Forelimb muscle (tissue), 1 donor: Measurements from ENCODE around the gene NEUROG2. TPM values are rescaled to one million over a fixed set of nuclear protein-coding genes. Genes with fewer than 3 reads are reported as not detected.
"Not testable (repeated sequence)": the region's sequence is repeated elsewhere in the genome, so short reads cannot be mapped to it uniquely, and the experiment has no call there.

ENCODE experiments used
- DNase-seq: peaks from one replicate; pipeline ENCODE4 v3.0.0-alpha.2; 2013; ENCODE audit warnings: low read depth
- polyA plus RNA-seq: library from polyadenylated mRNA; unstranded; fragments of 120-200 nt; gene quantifications from one replicate; pipeline ENCODE4 v1.2.1, GENCODE V29; 2013; ENCODE audit not compliant: insufficient read length

NEUROG2 gene
- polyA plus RNA-seq = 0.08 TPM

DNA sequence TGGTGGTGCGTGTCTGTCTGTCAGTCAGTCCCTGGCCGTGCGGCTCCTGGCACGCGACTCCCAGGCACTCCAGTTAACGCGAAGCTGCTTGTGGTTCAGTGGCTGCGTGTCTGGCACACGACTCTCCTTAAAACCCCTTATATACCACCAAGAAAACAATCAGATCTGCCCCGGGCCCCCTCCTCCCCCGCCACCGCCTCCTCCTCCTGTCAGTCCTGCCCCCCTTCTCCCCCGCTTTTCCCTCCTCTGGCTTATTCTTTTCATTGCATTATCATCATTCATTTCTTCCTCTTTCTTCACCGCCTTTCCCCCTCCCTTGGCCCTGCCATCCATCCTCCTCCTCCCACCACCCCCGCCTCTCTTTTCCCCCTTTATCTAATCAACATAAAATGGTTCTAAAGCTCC lies at the start of gene NEUROG2:
NEUROG2 (minus strand) TSS at position 115 of the 405 bp plus-strand sequence. CDS start 705 bp downstream, outside the sequence.
- no peak for DNase-seq

DNA sequence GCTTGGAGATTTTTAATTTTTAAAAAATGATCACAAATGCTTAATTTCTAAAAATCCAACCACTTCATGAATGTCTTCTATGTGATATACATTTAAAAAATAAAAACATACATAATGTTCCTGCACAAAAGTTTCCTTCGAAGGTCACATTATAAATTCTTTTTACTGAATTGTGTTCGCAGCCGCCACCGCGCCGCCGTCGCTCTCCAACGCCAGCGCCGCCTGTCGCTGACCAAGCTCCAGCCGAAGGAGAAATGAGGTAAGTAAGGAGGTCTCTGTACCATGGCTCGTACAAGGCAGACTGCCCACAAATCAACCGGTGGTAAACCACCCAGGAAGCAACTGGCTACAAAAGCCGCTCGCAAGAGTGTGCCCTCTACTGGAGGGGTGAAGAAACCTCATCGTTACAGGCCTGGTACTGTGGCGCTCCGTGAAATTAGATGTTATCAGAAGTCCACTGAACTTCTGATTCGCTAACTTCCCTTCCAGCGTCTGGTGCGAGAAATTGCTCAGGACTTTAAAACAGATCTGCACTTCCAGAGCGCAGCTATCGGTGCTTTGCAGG lies 48.8 kb upstream of the NEUROG2 start:
- DNase-seq = no peak

DNA sequence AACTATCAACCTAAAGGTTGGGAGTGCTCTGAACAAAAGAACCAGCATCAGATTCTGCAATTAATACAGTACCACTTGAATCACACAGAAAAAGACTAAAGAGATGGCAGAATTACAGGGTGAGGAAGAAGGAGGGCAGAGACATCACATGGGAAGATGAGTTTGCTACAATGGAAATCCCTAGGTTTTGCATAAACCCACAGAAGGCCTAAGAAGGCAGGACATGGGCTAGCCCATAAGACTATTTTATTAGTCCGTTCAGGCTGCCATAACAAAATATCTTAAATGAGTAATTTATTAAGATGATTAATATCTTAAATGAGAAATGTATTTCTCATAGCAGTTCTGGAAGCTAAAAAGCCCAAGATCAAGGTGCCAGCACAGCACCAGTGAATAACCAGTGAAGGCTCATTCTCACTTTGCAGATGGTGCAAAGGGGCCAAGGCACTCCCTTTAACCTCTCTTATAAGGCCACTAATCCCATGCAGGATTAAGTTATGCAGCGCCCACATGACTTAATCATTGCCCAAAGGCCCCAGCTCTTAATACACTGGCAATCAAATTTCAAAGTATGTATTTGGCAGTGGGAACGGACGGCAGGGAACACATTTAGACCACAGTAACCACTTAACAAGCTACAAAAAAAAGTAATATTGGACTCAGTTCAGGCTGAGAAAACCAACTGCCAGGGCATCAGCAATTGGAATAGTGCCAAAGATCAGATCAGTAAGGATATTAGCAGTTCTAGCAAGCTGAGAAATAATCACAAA lies 47.6 kb upstream of the NEUROG2 start:
- no peak for DNase-seq

DNA sequence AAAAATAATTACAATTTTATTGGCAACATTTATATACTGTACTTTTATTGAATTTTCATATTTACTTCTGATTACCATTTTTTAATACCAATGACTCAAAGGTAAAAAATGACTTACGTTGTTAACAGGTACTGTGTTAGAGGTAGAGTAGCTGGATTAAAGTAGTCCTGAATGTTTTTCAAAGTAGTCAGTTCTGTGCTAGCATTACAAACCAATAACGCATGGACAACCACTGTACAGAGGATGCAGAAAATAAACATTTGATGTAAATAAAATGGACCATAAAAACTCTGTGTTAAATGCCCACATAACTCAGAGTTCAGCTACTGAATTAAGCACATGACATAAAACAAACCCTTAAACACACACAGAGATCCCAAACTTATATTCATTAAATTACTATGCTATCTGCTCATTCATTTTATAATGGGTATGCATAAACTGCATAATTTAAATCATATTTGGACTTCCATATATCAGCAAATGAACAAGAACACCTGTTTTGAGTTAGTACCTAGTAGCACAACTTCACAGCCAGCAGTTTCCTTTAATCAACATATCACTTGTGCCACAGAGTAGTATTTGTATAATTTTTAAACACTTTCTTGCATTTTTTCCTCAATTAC lies 46.4 kb upstream of the NEUROG2 start:
- no peak for DNase-seq

DNA sequence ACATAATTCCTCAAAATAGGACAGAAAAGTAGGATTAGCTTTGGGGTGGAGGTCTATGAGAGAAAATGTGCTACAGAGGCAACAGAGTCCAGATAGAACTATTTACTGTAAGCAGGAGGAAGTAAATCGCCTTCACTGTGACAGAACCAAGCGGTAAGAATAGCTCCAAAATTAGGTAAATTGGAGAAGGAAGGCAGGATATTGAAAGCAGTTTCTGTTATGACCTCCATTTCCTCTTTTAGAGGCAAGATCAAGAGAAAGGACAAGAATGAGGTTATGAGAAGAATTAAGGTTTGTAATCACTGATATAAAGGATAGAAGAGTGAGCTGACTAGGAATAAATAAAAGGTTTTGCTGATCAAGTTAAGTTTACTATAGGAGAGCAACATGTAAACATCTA lies 44.1 kb upstream of the NEUROG2 start:
- DNase-seq = no peak

DNA sequence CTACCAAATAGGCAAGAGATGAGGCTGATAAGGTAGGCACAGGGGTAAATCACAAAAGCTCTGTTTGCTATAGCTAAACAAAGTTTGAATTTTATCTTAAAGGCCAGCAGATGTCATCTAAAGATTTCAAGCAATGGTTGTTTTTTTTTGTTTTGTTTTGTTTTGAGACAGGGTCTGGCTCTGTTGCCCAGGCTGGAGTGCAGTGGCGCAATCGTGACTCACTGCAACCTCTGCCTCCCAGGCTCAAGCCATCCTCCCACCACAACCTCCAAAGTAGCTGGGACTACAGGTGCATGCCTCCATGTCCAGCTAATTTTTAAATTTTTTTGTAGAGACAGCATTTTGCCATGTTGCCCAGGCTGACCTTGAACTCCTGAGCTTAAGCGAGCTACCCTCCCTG lies 43.1 kb upstream of the NEUROG2 start:
- DNase-seq = no peak

DNA sequence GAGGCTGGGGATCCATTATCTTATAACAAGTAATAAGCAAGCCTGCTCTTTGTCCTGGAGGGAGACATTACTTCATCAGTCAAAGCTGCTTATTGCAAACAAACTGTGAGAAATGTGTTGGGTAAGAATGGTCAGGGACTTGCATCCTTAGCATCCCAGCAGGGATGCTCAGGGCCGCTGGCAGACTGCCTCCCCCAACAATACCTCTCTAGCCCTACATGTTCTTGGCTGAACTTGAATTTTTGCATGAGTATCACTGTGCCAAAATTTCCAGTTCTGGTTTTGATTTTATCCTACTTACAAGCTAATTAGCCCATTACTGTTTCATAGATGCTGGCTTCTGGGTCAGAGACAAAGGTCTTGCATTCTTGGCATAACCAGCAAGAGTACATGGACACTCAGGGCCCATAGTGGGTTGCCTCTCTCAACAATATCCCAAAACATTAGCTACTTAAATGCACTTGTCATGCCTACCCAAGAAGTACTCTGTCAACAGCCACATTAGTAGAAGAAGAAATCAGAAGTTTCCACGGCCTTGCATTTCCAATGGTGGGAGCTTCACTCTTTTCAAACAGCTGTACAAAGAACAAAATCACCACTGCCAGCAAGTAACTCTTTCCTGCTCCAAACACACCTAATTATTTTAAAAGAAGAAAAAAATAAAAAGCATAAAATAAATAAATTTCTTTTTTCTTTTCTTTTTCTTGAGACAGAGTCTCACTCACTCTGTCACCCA lies 41.9 kb upstream of the NEUROG2 start:
- DNase-seq = no peak

DNA sequence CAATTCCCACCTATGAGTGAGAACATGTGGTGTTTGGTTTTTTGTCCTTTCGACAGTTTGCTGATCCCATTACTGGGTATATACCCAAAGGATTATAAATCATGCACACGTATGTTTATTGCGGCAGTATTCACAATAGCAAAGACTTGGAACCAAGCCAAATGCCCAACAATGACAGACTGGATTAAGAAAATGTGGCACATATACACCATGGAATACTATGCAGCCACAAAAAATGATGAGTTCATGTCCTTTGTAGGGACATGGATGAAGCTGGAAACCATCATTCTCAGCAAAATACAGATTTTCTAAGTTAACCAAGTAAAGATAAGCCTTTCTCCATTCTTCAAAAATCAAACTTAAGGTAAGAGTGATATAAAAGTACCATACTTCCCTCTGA lies 38.3 kb upstream of the NEUROG2 start:
- not testable (repeated sequence) for DNase-seq

DNA sequence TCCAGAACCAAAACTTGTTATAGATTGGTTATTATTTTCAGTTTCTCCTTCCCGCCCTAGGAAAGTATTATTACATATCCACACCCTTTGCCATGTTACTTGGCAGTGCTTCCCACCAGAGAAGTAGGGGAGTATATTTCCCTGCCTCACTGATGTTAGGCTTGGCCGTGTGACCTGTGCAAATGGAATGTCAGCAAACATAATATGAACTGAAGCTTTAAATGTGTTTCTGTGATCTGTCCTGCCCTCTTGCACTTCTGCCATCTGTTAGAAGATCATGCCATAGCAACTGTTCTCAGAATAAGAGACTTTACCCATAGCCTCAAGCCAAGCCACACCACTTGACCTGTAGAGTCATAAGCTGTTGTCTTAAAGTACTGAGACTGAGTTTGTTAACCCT lies 36.7 kb upstream of the NEUROG2 start:
- DNase-seq = no peak

DNA sequence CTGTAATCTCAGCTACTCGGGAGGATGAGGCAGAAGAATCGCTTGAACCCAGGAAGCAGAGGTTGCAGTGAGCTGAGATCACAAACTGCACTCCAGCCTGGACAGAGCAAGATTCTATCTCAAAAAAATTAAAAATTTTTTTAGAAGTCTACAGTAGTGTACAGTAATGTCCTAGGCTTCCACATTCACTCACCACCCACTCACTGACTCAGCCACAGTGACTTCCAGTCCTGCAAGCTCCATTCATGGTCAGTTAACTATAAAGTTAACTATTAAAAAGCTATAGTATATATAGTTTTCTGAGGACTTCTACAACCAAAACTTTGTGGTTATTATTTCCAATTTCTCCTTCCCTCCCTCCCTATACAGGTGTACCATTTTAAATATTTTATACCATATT lies 34.7 kb upstream of the NEUROG2 start:
- no peak for DNase-seq

DNA sequence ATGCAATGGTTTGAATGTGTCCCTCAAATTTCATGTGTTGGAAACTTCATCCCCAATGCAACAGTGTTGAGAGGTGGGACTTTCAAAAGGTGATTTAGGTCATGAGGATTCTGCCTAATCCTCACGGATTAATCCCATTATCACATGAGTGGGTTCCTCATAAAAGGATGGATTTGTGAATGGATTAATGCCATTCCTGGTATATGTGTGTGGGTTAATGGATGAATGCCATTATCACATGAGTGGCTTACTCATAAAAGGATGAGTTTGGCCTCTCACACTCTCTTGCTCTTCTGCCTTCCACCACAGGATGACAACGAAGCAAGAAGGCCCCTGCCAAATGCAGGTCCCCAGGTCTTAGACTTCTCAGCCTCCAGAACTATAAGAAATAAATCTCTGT lies 30.5 kb upstream of the NEUROG2 start:
- no peak for DNase-seq

DNA sequence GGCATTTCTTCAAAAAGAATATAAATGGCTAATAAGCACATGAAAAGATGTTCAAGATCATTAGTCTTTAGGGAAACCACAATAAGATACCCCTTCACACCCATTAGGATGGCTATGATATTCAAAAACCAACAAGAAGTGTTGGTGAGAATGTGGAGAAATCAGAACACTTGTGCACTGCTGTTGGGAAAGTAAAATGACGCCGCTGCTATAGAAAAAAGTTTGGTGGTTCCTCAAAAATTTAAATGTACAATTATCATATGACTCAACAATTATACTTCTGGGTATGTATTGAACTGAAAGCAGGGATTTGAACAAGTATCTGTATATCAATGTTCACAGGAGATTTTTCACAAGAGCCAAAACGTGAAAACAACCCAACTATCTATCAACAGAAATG lies 29.4 kb upstream of the NEUROG2 start:
- DNase-seq = no peak

DNA sequence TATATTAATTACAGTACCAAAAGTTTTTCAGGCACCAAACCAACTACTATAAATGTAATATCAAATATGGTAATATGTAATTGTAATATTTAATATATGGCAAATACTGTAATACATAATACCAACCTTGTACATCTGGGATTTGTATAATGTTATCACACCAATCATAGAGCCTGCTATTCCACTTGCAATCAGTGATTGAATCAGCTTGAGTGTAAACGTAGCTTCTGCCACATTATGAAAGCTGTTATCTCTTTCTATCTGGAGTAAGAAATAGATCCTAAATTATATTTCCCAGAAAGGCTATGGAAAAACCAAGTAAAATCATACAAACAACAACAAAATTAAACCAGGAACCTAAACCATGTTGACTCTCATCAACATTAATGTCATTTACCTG lies 24.7 kb upstream of the NEUROG2 start:
- DNase-seq = no peak

DNA sequence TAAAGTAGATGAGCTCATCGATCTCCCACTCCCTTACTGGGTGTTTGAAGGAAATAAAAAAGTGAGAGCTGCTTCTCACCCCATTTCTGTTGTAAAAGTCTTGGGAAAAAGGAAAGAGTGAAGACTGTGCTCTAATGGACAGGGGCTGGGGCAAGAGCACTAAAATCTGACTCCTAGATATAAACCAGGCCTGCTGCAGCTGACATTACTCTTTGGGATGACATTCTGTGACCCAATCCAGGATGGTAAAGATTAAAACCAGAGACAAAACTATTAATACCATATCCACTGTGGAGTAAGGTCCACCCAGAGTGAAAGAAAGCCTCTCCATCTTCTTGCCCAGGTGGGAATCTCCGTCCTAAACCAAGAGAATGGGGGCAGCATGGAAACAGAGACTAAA lies 20.1 kb upstream of the NEUROG2 start:
- DNase-seq = no peak

DNA sequence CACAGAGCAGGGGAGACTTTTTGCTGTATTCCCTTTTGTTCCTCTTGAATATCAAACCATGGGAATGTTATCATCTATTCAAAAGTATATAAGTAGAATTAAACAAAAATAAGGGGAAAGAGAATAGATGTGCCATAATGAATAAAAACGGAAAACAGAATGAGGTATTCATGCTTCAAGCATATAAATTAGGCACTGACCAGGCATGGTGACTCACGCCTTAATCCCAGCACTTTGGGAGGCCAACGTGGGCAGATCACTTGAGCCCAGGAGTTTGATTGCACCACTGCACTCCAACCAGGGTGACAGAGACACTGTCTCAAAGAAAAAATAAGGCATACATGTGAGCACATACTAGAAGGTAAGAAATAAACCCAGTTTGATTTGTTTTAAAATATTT lies 16.3 kb upstream of the NEUROG2 start:
- DNase-seq = no peak

DNA sequence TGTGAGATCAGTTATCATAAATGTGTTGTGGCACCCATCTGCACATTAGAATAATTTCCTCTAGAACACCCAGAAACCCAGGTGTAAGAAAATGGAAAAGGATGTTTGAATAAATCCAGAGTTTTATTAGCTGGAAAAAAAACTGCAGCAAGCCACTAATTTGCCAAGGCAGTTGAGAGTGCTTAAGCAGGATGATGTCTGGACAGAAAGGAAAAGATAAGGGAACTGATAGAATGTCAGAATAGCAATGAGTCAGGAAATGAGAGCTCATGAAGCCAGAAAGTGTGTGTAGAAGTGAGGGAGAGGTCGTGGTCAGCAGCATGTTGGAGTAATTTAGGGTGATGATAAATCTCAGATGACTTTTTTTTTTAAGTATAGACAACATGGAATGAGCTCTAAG lies 15.2 kb upstream of the NEUROG2 start:
- no peak for DNase-seq

DNA sequence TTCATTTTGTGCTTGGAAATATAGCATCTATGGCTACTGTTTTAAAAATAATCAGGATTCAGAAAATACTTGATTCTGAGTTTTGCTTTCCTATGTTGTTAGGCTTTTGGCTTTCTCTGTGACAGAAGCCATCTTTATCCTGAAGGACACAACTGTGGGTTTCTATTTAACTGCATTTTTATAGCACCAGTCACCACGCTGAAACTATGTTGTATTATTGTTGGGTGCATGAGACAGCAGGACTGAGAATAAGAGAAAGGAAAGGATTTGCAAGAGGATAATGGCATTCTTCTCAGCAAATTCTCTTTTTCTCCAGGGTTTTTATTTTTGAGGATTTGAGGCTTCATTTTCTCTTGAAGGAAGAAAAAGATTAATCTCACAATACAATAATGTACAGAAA lies 10.1 kb upstream of the NEUROG2 start:
- no peak for DNase-seq

DNA sequence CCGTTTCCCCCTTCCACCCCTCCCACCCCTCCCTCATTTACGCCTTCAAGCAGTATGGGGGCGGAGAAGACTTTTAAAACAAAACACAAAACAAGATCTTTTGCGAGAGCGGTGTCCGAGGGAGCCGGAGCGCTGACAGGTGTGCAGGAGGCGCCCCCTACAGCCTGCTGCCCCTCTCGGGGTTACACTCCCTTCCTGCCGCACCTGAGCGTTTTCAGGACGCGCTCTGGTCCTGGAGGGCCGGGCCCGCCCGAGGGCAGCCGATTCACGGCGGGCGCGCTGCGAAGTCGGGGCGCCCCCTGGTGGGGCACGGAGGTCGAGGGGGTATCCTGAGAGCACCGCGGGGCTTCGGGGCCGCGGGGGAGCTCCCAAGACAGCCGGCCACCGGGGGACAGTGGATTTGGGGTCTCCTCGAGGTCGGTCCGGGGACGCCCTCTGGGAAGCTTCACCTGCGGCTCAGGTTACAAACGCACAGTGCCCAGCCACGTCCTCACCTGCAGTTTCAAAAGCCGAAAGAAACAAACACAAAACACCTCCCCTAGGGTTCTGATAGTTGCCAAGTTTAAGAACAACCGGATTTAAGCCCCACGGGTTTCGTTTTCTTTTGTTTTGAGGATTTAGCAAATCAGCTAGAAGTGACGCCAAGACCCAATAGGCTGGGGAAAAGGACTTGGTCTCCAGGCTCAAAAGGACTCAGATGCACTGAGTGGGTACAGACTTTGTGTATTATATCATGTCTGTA lies 8.0 kb upstream of the NEUROG2 start:
- no peak for DNase-seq

DNA sequence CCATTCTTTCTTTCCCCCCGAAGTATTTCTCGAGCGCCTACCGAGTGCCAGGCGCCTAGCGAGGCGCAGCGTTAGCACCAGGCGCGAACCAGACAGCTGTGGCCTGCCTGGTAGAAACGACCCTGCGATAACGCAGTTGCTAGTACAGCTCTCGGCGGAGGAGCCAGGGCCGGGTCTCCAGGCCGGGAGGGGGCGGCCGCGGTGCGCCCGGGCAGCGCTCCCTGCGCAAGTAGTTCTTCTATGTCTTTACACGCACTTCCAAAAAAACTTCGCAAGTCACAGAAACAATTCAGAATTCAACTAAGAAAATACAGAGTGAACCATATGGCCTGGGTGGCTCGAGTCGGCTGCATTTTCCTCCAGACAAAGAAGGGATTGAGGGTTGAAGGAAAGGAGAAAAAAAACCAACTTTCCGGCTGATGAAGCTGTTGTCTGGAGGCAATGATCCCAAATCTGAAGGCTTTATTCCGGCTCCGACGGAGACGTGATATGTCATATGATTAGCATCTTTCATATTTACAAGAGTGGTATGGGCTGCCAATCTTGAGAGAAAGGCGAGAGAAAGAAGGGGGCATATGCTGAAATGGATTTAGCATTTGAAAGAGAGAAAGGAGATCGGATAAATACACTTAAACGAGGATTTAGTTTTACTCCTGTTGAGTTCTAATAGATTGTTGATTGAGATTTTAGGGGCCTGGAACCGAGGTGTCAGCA lies 7.2 kb upstream of the NEUROG2 start:
- DNase-seq = no peak

DNA sequence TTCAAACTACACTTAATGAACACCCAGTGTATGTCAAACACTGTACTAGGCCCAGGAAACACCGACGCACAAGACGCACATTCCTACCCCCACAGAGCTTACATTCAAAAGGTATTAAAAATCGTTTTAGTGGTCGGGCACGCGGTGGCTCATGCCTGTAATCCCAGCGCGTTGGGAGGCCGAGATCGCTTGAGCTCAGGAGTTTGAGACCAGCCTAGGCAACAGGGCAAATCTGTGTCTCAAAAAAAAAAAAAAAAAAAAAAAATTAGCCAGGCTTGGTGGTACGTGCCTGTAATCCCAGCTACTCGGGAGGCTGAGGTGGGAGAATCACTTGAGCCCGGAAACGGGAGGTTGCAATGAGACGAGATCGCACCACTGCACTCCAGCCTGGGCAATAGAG lies 6.5 kb upstream of the NEUROG2 start:
- DNase-seq = not testable (repeated sequence)
